Fibroblast of peridontal ligament (primary cell): ENCODE results near the gene COX19.

Experiments used
- DNase-seq: peaks from one replicate; pipeline ENCODE4 v3.0.0-alpha.2; 2010; ENCODE audit errors: extremely low read depth

COX19 gene

DNA sequence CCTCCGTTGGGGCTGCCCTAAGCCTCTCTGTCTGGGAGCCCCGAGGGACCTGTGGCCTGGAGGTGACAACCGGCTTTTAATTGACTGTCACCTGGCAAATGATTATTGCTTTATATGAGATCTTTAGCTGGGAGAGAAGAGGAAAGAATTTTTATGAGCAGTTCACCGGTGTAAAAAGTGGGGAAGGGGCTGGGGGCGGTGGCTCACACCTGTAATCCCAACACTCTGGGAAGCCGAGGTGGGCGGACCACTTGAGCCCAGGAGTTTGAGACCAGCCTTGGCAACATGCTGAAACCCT is 2.6 kb upstream of the COX19 start:
- no peak for DNase-seq

DNA sequence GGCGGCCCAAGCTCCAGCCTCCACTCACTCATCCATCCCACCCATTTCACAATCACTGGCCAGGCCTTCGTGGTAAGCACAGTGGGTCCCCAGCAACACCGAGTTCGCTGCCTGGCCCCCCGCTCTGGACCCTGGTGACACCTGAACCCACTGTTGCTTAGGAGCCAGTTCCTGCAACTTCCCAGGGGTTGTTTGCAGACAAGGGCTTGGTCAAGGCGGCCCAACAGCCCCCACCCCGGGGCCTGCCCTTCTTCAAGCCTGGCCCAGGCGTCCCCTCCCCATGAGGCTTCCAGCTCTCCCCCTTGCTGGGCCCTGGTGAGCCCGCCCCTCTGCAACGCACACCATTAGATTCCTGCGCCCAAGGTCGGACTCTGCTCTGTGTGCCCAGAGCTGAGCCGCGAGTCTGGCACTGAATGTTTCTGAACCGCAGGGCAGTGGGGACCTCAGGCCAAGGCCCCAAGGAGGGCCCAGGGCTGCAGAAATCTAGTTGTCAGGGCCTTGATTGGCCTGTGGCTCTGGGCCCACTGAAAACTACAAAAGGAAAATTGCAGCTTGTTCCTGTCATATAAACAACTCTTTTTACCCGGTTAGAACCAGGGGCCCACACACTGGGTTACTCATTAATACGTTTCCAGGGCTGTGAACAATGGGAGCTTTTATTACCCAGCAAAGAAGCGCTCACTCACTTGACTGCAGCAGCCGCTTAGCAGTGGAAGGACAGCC is 2.1 kb upstream of the COX19 start:
- no peak for DNase-seq

DNA sequence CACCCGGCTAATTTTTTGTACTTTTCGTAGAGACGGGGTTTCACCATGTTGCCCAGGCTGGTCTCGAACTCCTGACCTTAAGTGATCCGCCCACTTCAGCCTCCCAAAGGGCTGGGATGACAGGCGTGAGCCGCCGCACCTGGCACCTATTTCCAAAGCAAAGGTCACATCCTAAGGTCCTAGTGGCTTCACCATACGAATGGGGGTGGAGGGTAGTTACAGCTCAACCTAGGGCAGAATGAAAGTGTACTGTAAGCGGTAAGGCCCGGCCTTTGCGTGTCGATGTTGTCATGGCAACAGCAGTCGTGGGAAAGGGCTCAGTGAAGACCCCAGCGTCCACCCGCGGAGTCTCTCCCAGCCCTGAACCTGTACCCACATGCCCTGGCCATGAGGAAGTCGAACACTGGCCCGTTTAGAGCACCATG is 1.6 kb upstream of the COX19 start:
- no peak for DNase-seq

DNA sequence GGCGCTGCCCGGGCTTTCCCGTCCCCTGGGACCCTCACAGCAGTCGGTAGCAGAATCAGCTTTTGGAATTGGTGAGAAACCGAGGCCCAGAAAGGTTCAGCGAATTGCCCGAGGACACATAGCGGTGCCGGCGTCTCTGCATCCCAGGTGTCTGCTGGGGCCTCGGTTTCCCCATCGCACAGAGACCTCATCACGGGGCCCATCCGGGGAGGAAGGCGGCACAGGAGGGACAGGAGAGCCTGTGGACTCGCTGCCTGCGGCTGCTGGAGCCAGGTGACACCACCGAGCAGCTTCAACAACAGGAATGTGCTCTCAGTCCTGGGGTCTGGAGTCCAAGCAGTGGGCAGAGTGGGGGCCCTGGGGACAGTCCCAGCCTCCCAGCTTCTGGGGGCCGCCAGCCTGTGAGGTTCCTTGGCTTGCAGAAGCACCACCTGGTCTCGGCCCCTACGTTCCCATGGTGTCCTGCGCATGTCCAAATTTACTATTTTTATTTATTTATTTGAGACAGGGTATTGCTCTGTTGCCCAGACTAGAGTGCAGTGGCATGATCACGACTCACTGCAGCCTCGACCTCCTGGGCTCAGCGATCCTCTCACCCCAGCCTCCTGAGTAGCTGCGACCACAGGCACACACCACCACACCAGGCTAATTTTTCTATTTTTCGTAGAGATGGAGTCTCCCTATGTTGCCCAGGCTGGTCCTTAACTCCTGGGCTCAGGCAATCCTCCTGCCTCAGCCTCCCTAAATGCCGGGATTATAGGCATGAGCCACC is 539 bp upstream of the COX19 start:
- no peak for DNase-seq

DNA sequence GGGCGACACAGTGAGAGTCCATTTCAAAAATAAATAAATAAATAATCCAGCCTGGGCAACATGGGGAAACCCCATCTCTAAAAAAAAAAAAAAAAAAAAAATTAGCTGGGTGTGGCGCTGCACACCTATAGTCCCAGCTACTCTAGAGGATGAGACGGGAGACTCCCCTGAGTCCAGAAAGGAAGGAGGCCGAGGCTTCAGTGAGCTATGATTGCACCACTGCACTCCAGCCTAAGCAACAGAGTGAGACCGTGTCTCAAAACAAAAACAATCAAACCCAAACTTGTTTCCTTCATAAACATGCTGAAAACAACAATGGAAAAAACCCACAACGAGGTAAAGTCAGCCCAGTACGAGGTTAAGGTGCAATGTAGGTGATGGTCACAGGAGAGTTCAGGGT is 1.2 kb downstream of the COX19 start:
- no peak for DNase-seq

DNA sequence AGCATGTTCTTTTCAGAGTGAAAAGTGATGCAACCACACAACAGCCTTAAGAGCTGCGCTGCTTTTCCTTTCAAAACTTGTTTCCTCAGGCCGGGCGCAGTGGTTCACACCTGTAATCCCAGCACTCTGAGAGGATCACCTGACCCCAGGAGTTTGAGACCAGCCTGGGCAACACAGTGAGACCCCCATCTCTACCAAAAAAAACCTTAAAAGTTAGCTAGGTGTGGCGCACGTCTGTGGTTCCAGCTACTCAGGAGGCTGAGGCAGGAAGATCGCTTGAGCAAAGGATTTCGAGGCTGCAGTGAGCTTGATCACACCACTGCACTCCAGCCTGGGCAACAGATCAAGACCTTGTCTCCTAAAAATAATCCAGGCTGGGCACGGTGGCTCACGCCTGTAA is 2.0 kb downstream of the COX19 start:
- DNase-seq = no peak

DNA sequence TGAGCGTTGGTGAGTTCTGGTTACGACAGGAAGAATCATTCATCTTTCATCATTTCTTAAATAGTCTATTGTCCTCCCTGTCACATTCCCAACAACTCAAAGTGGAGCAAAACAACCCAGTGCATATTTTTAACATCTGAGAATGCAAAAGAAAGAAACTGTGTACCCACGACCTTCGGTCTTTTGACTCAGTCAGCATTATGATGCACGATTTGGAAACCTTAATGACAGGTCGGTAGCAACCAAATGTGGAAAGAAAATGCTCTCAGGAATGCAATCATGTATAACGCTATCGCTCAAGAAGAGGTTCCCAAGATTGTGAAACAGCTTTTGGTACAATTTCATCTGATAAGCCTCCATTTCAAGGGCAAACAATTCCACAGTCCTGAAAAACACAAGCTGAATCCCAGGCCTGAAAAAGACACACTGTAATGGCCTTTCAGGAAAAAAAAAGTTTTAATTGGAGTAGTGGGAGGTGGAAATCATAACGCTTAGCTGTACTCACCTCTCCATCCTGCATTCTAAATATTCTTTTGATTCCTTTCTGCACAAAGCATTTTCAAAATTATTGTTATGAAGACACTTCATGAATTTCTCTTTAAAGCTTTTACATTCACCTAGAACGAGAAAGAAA is 2.6 kb downstream of the COX19 start:
- DNase-seq = no peak

DNA sequence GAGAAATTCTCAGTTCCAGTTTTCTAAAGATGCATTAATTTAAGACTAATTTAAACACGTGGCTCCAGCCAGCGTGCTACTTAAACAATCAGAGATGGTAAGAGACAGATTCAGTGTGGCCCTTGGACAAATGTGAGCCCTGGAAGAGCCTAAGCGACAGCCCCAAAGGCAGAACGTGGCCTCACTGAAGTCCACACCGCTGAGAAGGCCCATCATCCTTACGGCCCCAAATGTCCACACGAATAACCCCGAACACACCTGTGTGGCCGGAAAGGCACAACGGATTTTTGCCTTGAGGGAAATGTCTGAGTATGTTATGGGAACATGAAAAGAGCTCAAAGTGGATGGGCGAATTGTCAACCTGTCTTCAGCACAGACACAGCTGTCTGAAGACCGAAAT is 3.2 kb downstream of the COX19 start:
- no peak for DNase-seq

DNA sequence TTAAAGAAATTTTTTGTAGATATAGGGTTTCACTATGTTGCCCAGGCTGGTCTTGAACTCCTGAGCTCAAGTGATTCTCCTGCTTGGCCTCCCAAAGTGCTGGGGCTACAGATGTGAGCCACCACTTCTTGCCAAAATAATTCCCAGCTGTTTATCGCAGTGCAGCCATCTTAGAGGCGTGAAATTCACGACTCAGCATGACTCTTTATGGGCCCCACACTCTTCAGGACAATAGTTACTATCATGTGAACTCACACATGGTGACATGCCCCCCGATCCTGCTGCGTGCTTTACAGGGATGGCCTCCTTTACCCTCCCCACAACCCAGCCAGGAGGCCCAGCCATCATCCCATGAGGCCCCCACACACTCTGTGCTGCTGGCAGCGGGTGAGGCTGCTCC is 4.6 kb downstream of the COX19 start:
- no peak for DNase-seq

DNA sequence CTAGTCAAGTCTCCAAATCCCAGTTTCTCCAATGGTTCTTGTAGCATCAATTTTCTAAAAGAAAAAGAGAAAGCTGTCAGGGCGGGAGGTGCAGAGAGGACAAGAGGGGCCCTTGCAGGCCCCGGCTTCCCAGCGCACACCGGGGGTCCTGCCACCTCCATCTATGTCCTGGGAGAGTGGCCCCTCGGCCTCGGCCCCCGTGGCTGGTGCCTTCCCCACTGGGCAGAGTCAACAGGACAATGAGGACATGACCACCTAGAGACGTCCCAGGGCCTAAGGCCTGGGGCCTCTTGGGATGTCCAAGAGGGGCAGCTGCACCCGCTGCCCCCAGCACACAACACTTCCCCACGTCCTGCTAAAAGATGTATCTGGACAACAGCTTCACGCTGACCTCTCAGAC is 5.9 kb downstream of the COX19 start:
- no peak for DNase-seq

DNA sequence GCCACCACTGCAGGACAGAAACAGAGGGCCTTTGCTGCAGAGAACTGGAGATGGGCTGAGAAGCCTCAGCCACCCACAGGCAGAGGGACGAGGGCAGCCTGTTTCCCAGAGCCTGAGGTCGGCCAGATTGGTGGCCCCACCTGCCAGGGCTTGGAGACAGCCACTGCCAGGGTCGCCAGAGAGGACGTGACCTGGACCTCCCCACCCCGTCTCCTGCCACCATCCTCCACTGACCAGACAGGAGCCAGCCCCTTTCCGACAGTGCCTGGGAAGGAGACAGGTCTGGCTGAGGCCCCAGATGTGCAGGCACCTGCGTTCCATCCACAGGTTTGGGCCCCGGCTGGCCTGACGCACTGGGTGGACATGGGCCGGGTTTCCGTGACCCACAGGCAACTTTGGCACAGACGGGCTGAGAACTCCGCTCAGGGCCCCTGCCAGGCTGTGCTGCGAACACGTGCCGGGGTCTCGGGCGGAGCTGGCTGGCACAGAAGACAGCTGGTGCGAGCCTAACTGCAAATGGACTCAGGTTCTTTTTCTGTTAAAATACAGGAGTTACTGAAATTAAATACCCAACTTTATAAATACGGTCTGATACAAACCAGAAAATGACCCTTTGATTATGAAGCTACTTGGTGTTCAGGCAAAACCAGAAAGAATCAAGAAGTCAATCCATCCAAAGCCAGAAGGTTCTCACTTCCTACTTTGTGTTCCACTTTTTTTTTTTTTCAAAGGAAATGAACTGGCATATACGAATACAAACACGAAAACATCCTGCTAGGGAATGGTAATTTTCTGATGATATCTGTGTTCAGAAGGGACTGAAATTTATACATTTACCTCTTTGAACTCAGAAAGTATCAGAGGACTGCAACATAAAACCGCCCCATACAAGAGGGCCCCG is 6.9 kb downstream of the COX19 start:
- no peak for DNase-seq

DNA sequence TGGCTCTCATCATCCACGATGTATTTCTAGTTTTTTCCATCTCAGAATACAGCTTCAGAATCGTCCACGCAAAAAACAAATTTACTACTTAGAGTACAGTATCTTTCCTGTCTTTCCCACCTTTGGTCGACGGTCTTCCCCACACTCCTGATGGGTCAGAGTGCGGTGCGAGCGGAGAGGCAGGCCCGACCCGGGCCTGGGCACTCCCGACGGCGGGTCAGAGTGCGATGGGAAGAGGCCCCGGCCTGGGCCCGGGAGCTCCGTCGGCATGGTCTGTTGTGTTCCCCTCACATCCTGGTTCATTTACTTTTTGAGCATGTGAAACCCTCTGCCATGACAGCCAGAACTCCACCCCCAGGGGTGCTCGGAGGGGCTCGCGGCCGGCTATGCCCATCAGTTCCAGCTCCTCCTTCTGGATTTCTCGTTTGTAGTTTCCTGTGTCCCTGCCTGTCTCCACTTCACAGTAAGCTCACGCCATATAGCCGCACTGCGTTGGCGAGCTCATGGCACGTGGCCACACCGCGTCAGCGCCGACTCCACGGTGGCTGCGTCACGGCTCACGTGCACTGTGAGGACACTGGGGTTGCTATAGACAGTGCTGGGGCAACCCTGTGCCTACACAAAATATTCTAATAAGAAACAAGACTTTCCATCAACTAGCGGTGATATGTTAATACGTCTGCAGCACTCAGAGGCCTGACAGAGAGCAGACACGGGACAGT is 7.8 kb downstream of the COX19 start:
- DNase-seq = no peak

DNA sequence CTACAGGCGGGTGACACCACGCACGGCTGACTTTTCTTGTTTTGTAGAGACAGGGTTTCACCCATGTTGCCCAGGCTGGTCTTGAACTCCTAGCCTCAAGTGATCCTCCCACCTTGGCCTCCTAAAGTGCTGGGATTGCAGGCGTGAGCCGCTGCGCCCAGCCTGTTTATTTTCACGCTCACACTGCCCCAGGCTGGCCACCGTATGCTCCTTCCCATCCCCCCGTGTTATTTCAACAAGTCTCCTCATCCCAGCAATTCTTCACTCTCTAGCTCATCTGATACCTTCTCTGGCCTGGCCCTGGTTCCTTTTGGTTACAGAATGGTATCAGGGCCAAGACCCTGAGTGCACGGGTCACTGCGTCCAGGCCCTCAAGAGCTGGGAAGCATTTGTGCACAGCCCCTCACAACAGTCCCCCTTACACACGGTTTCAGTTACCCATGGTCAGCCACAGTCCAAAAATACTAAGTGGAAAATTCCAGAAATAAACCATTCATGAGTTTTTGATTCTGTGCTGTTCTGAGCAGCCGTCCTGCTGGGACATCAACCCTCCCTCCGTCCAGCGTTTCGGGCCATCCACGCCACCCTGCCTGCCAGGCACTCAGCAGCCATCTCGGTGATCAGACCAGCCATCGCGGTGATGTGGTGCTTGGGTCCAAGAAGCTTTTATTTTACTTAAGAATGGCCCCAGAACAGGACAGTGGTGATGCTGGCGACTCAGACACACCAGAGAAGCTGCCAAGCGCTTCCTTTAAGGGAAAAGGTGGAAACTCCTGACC is 8.9 kb downstream of the COX19 start:
- no peak for DNase-seq

DNA sequence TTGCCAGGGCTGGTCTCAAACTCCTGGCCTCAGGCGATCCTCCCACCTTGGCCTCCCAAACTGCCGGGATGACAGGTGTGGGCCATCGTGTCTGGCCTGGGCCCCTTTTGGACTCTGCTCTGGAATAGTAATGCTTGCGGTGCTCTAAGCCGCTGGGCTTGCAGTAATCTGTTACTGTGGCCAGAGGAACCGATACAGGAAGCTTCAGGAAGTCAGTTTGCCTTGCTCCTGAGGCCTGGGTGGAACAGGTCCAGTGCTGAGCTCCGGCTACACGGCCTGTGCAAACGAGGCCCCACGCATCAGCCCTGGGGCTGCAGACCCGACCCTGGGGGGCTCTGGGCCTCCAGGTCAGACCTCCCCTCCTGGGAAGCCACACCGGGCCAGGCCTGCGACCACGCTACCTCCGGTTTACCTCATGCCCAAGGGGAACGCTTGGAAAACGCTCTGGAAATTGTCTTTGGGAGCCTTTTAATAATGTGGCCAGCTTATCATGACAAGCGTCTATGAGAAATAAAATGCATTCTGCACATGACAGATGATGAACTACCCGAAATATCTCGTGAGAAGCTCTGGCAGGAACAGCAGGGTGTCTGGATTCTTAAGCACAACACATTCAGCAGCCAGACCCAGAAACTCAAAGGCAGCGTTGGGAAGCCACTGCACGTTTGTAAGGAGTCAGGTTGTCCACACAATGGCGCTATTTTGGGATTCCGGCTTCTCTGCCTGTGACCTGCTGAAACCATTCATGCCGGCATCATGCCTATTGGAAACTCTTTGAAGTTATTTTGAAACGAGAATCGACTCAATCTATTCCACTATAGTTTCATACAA is 10.7 kb downstream of the COX19 start:
- DNase-seq = peak; percentile 47

DNA sequence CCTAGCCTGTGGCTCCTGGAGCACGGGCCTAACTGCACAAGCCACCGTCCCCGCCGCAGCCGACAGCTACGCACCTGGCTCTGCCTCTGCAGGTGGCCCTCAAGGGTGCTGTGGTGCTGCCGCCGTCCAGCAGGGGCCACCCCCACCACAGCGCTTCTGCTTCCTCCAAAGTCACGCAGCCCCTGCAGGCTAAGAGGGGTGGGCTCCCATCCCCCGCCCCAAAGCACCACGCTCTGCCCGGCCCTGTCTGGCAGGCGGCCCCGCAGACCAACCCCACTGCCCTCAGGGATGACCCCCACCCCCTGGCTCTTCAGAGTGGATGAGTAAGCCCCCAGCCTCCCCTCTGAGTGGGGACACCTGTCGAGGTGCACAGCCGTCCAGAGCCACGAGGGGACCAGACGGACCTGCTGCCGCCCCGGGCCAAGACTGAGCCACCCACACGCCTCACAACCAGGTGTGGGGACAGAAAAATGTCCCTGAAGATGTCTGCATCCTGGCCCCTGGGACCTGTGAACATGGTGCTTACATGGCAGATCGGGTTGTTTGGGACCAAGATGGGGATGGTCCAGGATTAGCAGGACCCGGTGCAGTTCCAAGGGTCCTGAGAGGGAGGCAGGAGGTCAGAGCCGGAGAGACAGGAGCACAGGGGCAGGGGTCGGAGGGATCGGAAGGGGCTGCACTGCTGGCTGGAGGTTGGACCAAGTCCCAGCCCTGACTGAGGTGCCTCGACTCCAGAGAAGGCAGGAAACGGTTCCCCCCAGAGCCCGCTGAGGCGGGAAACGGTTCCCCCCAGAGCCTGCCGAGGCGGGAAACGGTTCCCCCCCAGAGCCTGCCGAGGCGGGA is 11.9 kb downstream of the COX19 start:
- no peak for DNase-seq

DNA sequence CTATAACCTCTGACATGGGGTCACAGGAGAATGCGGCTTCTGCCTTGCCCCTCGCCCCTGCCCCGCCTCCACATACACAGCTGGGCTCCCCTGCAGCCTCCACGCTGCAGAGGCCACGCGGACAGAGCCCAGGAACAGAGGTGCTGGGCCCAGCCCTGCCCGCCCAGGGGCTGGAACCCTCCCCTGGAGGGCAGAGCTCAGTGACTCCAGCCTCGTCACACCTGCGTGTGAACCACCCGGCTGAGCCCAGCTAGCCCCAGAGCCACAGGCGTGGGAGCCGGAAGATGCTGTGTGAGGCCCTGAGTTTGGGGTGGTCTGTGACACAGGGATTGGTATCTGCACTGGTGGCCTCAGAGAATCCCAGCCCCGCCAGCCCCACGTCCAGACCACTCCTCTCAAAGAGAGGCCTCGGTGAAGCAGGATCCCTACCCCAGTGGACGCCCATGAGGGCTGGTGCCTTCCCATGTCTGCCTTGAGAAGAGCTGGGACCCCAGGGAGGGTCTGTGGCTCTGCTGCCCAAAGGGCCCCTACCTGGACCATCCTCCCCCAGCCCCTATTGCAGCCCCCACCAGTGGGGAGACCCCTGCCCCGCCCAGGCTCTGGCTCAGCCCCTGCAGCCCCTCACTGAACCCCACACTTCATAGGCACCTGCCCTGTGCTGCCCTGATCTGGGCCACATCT is 12.8 kb downstream of the COX19 start:
- DNase-seq = no peak

DNA sequence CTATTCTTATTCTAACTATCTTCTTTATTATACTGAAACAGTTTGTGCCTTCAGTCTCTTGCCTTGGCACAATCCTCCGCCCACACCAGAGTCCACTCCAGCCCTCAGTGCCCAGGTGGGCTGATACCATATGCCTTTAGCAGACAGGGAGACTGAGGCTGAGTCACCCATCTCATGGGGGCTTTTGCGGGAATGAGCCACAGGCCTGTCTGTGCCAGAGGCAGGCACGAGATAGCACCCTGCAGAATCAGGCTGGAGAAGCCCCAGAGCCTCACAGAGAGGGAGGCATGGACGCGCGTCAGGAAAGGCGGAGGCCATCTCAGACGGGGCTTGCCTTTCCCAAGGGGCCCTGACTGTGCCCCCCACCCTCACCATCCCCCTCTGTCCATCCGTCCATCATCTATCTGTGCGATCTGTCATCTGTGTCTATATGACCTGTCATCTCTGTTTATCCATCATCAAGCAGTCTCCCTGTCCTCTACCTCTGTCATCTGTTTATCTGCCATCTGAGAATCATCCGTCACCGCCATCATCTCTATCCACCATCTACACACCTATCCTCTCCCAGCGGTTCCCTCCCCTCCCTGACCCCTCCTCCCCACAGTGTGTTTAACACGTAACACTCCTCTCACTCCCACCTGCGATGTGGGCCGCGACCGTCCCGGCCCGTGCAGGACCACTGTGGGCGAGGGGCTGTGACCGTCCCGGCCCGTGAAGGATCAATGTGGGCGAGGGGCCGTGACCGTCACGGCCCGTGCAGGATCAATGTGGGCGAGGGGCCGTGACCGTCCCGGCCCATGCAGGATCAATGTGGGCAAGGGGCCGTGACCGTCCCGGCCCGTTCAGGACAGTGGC is 13.6 kb downstream of the COX19 start:
- no peak for DNase-seq
